Measurements from ENCODE around the gene NTRK3. TPM values are rescaled to one million over a fixed set of nuclear protein-coding genes. Genes with fewer than 3 reads are reported as not detected.
A peak's percentile ranks its signal among the peaks of the same experiment; 100 is the strongest.

NTRK3 gene
- total and polyA plus RNA-seq, 12 donors = 0.45 to 5.6 (median 2.3) TPM

GRCh38 chr15:88049506-88049905, 207.0 kb downstream of the NTRK3 start:
- intact Hi-C loops (cut with DNase I) = no loop called here
- H3K4me1 ChIP-seq = peaks cover 0 to 9% (median 0%) of the 10 kb centered on the region in 9 donors

GRCh38 chr15:88048755-88049154, 207.8 kb downstream of the NTRK3 start:
- H3K4me1 ChIP-seq = peaks cover 0 to 9% (median 0%) of the 10 kb centered on the region in 9 donors
- no peaks in the 10 kb centered on the region for H3K36me3 ChIP-seq
- DNase-seq (no peak), ATAC-seq (peak in 1 of 8 donors; percentile 63)
- H3K9me3 ChIP-seq = no peaks in the 10 kb centered on the region
- 45 to 48% methylated on average over 3 of the region's 3 CpGs for WGBS, 2 donors
- H3K27ac ChIP-seq = no peak overlapping the region
- H3K27me3 ChIP-seq = no peaks in the 10 kb centered on the region
- intact Hi-C loops (cut with DNase I) = no loop called here
- no peak overlapping the region for H3K4me3 ChIP-seq
- TF ChIP-seq CTCF (IDR thresholded peaks at IDR 0.05) = no peak

More at GRCh38 chr15:88049506-88049905, 207.0 kb downstream of the NTRK3 start:
- H3K36me3 ChIP-seq = no peaks in the 10 kb centered on the region
- H3K9me3 ChIP-seq = no peaks in the 10 kb centered on the region
- H3K27me3 ChIP-seq = no peaks in the 10 kb centered on the region
- no peak for DNase-seq
- no peak for TF ChIP-seq CTCF (IDR thresholded peaks at IDR 0.05)
- H3K4me3 ChIP-seq = no peak overlapping the region
- peak in 2 of 8 donors; percentile 62 to 76 for ATAC-seq
- no peak overlapping the region for H3K27ac ChIP-seq
- 57 to 63% methylated on average over 1 of the region's 1 CpG for WGBS, 2 donors

GRCh38 chr15:88048237-88048636, 208.3 kb downstream of the NTRK3 start:
- H3K4me1 ChIP-seq = peaks cover 0 to 9% (median 0%) of the 10 kb centered on the region in 9 donors
- no peaks in the 10 kb centered on the region for H3K36me3 ChIP-seq
- H3K27ac ChIP-seq = no peak overlapping the region
- no peak overlapping the region for H3K4me3 ChIP-seq
- 55 to 72% methylated on average over 2 of the region's 2 CpGs for WGBS, 2 donors
- no peak for ATAC-seq
- intact Hi-C loops (cut with DNase I) = no loop called here
- TF ChIP-seq CTCF (IDR thresholded peaks at IDR 0.05) = no peak
- DNase-seq = no peak
- no peaks in the 10 kb centered on the region for H3K9me3 ChIP-seq
- H3K27me3 ChIP-seq = no peaks in the 10 kb centered on the region

GRCh38 chr15:88046576-88047129, 209.9 kb downstream of the NTRK3 start:
- WGBS, 2 donors = 86 to 89% methylated on average over 13 of the region's 13 CpGs
- ATAC-seq = no peak

More at GRCh38 chr15:88046576-88047129, 209.9 kb downstream of the NTRK3 start:
- Histone ChIP-seq H3K36me3 (no peaks in the 10 kb centered on the region), H3K27me3 (no peaks in the 10 kb centered on the region), H3K4me1 (peaks cover 0 to 9% (median 0%) of the 10 kb centered on the region in 9 donors), H3K9me3 (no peaks in the 10 kb centered on the region), H3K27ac (no peak overlapping the region), H3K4me3 (no peak overlapping the region)
- no peak for DNase-seq
- TF ChIP-seq CTCF (IDR thresholded peaks at IDR 0.05) = no peak
- intact Hi-C loops (cut with DNase I) = no loop called here
